ENCODE data around the gene PNRC2.

Gene PNRC2

GRCh38 chr1:23927097-23927496 lies 32.5 kb upstream of the PNRC2 start:
- TF ChIP-seq POLR2AphosphoS5 (IDR thresholded peaks at IDR 0.05; ENCODE audit: low read depth, low read length) (no peak), FOXP2 (optimal IDR thresholded peaks at IDR 0.05; ENCODE audit: borderline replicate concordance, extremely low read depth, extremely low read length, insufficient read depth) (no peak), TAF1 (IDR thresholded peaks at IDR 0.05; ENCODE audit: borderline replicate concordance, insufficient read depth, low read length) (no peak), REST (IDR thresholded peaks at IDR 0.05; ENCODE audit: insufficient read depth in 1 of 2, low read depth in 2 of 2, low read length in 2 of 2) (no peak), SIN3A (IDR thresholded peaks at IDR 0.05; ENCODE audit: borderline replicate concordance, insufficient read depth, low read length) (no peak)

GRCh38 chr1:23928789-23929188 lies 30.8 kb upstream of the PNRC2 start:
- TF ChIP-seq FOXP2 (optimal IDR thresholded peaks at IDR 0.05; ENCODE audit: borderline replicate concordance, extremely low read depth, extremely low read length, insufficient read depth) (no peak), REST (IDR thresholded peaks at IDR 0.05; ENCODE audit: insufficient read depth in 1 of 2, low read depth in 2 of 2, low read length in 2 of 2) (no peak), TAF1 (IDR thresholded peaks at IDR 0.05; ENCODE audit: borderline replicate concordance, insufficient read depth, low read length) (no peak), SIN3A (IDR thresholded peaks at IDR 0.05; ENCODE audit: borderline replicate concordance, insufficient read depth, low read length) (no peak), POLR2AphosphoS5 (IDR thresholded peaks at IDR 0.05; ENCODE audit: low read depth, low read length) (no peak)

- TF ChIP-seq REST (IDR thresholded peaks at IDR 0.05; ENCODE audit: insufficient read depth in 1 of 2, low read depth in 2 of 2, low read length in 2 of 2) = no peak
- TF ChIP-seq FOXP2 (optimal IDR thresholded peaks at IDR 0.05; ENCODE audit: borderline replicate concordance, extremely low read depth, extremely low read length, insufficient read depth) = no peak
- no peak for TF ChIP-seq POLR2AphosphoS5 (IDR thresholded peaks at IDR 0.05; ENCODE audit: low read depth, low read length)
- no peak for TF ChIP-seq TAF1 (IDR thresholded peaks at IDR 0.05; ENCODE audit: borderline replicate concordance, insufficient read depth, low read length)
- no peak for TF ChIP-seq SIN3A (IDR thresholded peaks at IDR 0.05; ENCODE audit: borderline replicate concordance, insufficient read depth, low read length)
Observed at GRCh38 chr1:23930270-23930669, 29.4 kb upstream of the PNRC2 start.

- TF ChIP-seq FOXP2 (optimal IDR thresholded peaks at IDR 0.05; ENCODE audit: borderline replicate concordance, extremely low read depth, extremely low read length, insufficient read depth) (no peak), SIN3A (IDR thresholded peaks at IDR 0.05; ENCODE audit: borderline replicate concordance, insufficient read depth, low read length) (no peak), REST (IDR thresholded peaks at IDR 0.05; ENCODE audit: insufficient read depth in 1 of 2, low read depth in 2 of 2, low read length in 2 of 2) (no peak), POLR2AphosphoS5 (IDR thresholded peaks at IDR 0.05; ENCODE audit: low read depth, low read length) (no peak), TAF1 (IDR thresholded peaks at IDR 0.05; ENCODE audit: borderline replicate concordance, insufficient read depth, low read length) (no peak)
Observed at GRCh38 chr1:23930861-23931490, 28.7 kb upstream of the PNRC2 start.

All from PFSK-1 (cell line).